H1 (cell line): Measurements from ENCODE around the gene SETX. TPM values are rescaled to one million over a fixed set of nuclear protein-coding genes. Genes with fewer than 3 reads are reported as not detected.

Experiments
- CEBPB ChIP-seq: IDR thresholded peaks from 2 replicates; pipeline ENCODE4 v1.6.1; 2012; ENCODE audit warnings: low read depth, low read length
- EP300 ChIP-seq, 2 experiments: IDR thresholded peaks; 1 replicate in 1 of 2; 2 replicates in 1 of 2; pipeline ENCODE4 v1.6.1; 2011 to 2012; ENCODE audit warnings: low read depth in 2 of 2, low read length in 2 of 2, mild to moderate bottlenecking in 2 of 2, borderline replicate concordance in 1 of 2, inconsistent platforms in 1 of 2, moderate library complexity in 1 of 2
- JUND ChIP-seq: IDR thresholded peaks from 2 replicates; pipeline ENCODE4 v1.6.1; 2011; ENCODE audit warnings: mild to moderate bottlenecking, improper control_type of control experiment, low read length
- KDM4A ChIP-seq: IDR thresholded peaks from one replicate; pipeline ENCODE4 v1.7.1; 2012; ENCODE audit warnings: low read depth, mild to moderate bottlenecking, moderate library complexity, low read length, inconsistent platforms; ENCODE audit not compliant: severe bottlenecking
- KDM5A ChIP-seq: fragments of 200-600 bp; IDR thresholded peaks from 2 replicates; pipeline ENCODE4 v1.7.1; 2012; ENCODE audit warnings: mild to moderate bottlenecking, low read length, inconsistent platforms, mixed read lengths
- NANOG ChIP-seq: IDR thresholded peaks from 2 replicates; pipeline ENCODE4 v1.6.1; 2011; ENCODE audit warnings: low read length, low read depth, mild to moderate bottlenecking, inconsistent platforms; ENCODE audit not compliant: insufficient read depth, poor library complexity, severe bottlenecking
- polyA plus RNA-seq, 7 experiments: library from polyadenylated mRNA; depleted of rRNA in 3 of 7; stranded (reverse) in 5 of 7; unstranded in 2 of 7; fragments of >200 nt in 5 of 7; fragments of 200-250 nt in 2 of 7; gene quantifications; 1 replicate in 5 of 7; 2 replicates in 1 of 7; 4 replicates in 1 of 7; pipeline versions ENCODE4 v1.2.1 to v1.2.3, GENCODE V29; 2011 to 2013; ENCODE audit warnings: missing spikeins in 2 of 7, mixed read lengths in 2 of 7
- total RNA-seq: library from RNA; stranded (reverse); fragmentation: NEBNext Ultra II Directional; extraction: Animal tissue kit (Norgen Biotek cat#: 25700); gene quantifications from 2 replicates; pipeline ENCODE4 v1.2.1, GENCODE V29; 2021
- TF ChIP-seq, protein P1 (sequence below): fragments of 300-600 bp; sonication (generic); IDR thresholded peaks from 2 replicates; pipeline ENCODE4 v1.7.1; 2012; ENCODE audit warnings: low read length, moderate library complexity, mild to moderate bottlenecking, inconsistent platforms; ENCODE audit not compliant: insufficient replicate concordance

SETX gene
- total and polyA plus RNA-seq, 2 of the 8 experiments (the other 6 are each of a cell fraction or from before 2014, with no cell fraction given) = 15.1 to 37.9 TPM

DNA sequence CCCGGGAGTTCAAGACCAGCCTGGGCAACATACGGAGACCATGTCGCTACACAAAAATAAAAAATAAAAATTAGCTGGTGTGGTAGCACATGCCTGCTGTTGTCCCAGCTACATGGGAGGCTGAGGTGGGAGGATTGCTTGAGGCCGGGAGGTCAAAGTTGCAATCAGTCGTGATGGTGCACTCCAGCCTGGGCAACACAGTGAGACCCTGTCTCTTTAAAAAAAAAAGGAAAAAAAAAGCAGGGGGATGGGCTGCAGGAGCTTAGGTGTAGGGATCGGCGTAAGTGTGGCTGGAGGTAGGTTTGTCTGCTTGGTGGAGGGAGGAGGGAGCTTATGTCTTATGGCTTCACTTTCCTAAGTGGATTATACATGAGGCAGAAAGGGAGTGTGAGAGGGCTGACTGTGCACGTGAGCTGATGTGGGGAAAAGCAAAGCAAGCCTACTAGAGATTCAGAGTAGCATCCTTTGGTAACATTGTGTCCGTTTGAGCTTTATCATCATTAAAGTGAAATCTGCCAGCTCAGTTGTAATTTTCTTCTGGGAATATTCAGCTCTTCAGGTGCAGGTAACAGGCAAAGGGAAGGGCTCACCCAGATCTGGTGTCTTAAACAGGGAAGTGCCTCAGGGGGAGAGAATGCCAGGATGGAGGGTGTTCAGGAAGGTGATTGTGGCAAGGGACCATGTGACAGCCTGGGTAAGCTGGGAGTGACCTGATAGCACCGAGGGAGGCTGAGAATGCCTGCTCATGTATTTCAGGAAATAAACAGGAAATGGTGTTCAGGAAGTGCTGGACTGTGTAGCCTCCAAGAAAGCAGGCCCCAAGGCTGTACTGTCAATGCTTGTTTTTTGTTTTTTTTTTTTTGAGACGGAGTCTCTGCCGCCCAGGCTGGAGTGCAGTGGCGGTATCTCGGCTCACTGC lies 17.6 kb upstream of the SETX start (continued):
- TF ChIP-seq, protein P1, sequence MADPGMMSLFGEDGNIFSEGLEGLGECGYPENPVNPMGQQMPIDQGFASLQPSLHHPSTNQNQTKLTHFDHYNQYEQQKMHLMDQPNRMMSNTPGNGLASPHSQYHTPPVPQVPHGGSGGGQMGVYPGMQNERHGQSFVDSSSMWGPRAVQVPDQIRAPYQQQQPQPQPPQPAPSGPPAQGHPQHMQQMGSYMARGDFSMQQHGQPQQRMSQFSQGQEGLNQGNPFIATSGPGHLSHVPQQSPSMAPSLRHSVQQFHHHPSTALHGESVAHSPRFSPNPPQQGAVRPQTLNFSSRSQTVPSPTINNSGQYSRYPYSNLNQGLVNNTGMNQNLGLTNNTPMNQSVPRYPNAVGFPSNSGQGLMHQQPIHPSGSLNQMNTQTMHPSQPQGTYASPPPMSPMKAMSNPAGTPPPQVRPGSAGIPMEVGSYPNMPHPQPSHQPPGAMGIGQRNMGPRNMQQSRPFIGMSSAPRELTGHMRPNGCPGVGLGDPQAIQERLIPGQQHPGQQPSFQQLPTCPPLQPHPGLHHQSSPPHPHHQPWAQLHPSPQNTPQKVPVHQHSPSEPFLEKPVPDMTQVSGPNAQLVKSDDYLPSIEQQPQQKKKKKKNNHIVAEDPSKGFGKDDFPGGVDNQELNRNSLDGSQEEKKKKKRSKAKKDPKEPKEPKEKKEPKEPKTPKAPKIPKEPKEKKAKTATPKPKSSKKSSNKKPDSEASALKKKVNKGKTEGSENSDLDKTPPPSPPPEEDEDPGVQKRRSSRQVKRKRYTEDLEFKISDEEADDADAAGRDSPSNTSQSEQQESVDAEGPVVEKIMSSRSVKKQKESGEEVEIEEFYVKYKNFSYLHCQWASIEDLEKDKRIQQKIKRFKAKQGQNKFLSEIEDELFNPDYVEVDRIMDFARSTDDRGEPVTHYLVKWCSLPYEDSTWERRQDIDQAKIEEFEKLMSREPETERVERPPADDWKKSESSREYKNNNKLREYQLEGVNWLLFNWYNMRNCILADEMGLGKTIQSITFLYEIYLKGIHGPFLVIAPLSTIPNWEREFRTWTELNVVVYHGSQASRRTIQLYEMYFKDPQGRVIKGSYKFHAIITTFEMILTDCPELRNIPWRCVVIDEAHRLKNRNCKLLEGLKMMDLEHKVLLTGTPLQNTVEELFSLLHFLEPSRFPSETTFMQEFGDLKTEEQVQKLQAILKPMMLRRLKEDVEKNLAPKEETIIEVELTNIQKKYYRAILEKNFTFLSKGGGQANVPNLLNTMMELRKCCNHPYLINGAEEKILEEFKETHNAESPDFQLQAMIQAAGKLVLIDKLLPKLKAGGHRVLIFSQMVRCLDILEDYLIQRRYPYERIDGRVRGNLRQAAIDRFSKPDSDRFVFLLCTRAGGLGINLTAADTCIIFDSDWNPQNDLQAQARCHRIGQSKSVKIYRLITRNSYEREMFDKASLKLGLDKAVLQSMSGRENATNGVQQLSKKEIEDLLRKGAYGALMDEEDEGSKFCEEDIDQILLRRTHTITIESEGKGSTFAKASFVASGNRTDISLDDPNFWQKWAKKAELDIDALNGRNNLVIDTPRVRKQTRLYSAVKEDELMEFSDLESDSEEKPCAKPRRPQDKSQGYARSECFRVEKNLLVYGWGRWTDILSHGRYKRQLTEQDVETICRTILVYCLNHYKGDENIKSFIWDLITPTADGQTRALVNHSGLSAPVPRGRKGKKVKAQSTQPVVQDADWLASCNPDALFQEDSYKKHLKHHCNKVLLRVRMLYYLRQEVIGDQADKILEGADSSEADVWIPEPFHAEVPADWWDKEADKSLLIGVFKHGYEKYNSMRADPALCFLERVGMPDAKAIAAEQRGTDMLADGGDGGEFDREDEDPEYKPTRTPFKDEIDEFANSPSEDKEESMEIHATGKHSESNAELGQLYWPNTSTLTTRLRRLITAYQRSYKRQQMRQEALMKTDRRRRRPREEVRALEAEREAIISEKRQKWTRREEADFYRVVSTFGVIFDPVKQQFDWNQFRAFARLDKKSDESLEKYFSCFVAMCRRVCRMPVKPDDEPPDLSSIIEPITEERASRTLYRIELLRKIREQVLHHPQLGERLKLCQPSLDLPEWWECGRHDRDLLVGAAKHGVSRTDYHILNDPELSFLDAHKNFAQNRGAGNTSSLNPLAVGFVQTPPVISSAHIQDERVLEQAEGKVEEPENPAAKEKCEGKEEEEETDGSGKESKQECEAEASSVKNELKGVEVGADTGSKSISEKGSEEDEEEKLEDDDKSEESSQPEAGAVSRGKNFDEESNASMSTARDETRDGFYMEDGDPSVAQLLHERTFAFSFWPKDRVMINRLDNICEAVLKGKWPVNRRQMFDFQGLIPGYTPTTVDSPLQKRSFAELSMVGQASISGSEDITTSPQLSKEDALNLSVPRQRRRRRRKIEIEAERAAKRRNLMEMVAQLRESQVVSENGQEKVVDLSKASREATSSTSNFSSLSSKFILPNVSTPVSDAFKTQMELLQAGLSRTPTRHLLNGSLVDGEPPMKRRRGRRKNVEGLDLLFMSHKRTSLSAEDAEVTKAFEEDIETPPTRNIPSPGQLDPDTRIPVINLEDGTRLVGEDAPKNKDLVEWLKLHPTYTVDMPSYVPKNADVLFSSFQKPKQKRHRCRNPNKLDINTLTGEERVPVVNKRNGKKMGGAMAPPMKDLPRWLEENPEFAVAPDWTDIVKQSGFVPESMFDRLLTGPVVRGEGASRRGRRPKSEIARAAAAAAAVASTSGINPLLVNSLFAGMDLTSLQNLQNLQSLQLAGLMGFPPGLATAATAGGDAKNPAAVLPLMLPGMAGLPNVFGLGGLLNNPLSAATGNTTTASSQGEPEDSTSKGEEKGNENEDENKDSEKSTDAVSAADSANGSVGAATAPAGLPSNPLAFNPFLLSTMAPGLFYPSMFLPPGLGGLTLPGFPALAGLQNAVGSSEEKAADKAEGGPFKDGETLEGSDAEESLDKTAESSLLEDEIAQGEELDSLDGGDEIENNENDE = no peak
- TF ChIP-seq NANOG = no peak
- no peak for TF ChIP-seq EP300 (IDR thresholded peaks at IDR 0.05; ENCODE audit: borderline replicate concordance in 1 of 2, low read depth in 2 of 2, low read length in 2 of 2)
- no peak for TF ChIP-seq JUND
- no peak for TF ChIP-seq KDM4A
- TF ChIP-seq KDM5A = no peak
- no peak for TF ChIP-seq CEBPB
